ENCODE data around the gene CDH15. TPM values are rescaled to one million over a fixed set of nuclear protein-coding genes. Genes with fewer than 3 reads are reported as not detected.
"Not testable (repeated sequence)": the region's sequence is repeated elsewhere in the genome, so short reads cannot be mapped to it uniquely, and the experiment has no call there.

Gene CDH15
- polyA plus RNA-seq, 1 experiment = 0.07 TPM

DNA sequence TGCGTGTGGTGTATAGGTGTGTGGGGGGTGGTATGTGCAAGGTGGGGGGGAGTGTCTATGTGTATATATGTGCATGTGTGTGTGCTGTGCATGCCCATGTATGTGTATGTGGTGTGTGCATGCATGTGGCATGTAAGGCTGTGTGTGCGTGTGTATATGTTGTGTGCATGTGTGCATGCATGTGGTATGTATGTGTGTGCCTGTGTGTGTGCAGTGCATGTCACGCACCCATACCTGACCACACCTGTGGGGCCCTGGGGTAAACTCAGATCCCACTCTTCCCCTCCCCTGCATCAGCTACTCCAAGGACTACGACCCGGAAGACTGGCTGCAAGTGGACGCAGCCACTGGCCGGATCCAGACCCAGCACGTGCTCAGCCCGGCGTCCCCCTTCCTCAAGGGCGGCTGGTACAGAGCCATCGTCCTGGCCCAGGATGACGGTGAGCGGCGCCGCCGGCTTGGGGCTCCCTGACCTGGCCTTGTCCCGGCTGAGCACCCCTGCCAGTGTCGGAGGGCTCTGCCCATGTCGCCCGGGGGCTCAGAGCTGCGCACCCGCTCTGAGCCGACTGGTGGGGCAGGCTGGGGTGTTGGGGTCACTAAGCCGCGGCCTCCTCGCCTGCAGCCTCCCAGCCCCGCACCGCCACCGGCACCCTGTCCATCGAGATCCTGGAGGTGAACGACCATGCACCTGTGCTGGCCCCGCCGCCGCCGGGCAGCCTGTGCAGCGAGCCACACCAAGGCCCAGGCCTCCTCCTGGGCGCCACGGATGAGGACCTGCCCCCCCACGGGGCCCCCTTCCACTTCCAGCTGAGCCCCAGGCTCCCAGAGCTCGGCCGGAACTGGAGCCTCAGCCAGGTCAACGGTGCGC lies 19.7 kb downstream of the CDH15 start:
- H3K4me3 ChIP-seq (ENCODE audit: low read depth, low read length) = no peak overlapping the region; the same call in 1 of the 2 replicates
- DNase-seq (ENCODE audit: low read depth) = no peak
- H3K27me3 ChIP-seq (ENCODE audit: control insufficient read depth, insufficient read depth, low read length) = no peaks in the 10 kb centered on the region
- no peaks in the 10 kb centered on the region for H3K36me3 ChIP-seq (ENCODE audit: control insufficient read depth, insufficient read depth, low read length)
- POLR2A ChIA-PET = no interaction called here
- CTCF ChIA-PET = no interaction called here
- TF ChIP-seq, protein P1, sequence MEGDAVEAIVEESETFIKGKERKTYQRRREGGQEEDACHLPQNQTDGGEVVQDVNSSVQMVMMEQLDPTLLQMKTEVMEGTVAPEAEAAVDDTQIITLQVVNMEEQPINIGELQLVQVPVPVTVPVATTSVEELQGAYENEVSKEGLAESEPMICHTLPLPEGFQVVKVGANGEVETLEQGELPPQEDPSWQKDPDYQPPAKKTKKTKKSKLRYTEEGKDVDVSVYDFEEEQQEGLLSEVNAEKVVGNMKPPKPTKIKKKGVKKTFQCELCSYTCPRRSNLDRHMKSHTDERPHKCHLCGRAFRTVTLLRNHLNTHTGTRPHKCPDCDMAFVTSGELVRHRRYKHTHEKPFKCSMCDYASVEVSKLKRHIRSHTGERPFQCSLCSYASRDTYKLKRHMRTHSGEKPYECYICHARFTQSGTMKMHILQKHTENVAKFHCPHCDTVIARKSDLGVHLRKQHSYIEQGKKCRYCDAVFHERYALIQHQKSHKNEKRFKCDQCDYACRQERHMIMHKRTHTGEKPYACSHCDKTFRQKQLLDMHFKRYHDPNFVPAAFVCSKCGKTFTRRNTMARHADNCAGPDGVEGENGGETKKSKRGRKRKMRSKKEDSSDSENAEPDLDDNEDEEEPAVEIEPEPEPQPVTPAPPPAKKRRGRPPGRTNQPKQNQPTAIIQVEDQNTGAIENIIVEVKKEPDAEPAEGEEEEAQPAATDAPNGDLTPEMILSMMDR (IDR thresholded peaks at IDR 0.05; ENCODE audit: insufficient read depth, low read depth, low read length) = no peak

DNA sequence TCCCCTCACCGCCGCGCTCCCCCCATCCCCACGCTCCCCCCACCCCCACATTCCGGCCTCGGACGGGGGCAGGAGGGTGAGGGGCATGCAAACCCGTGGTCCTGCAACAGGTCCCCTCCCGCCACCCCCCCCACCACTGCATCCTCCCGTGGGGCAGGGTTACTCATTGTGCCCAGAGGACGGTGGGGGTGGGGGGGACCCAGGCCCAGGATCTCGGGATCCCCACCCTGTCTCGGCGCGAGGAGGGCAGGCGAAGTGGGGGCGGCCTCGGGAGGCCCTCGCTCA lies 20.3 kb downstream of the CDH15 start:
- H3K4me3 ChIP-seq (ENCODE audit: low read depth, low read length) = peak overlapping the region; percentile 50
- no peaks in the 10 kb centered on the region for H3K36me3 ChIP-seq (ENCODE audit: control insufficient read depth, insufficient read depth, low read length)
- ChIA-PET CTCF (no interaction called here), POLR2A (no interaction called here)
- no peaks in the 10 kb centered on the region for H3K27me3 ChIP-seq (ENCODE audit: control insufficient read depth, insufficient read depth, low read length)
- TF ChIP-seq, protein P1 (IDR thresholded peaks at IDR 0.05; ENCODE audit: insufficient read depth, low read depth, low read length) = no peak
- no peak for DNase-seq (ENCODE audit: low read depth)

DNA sequence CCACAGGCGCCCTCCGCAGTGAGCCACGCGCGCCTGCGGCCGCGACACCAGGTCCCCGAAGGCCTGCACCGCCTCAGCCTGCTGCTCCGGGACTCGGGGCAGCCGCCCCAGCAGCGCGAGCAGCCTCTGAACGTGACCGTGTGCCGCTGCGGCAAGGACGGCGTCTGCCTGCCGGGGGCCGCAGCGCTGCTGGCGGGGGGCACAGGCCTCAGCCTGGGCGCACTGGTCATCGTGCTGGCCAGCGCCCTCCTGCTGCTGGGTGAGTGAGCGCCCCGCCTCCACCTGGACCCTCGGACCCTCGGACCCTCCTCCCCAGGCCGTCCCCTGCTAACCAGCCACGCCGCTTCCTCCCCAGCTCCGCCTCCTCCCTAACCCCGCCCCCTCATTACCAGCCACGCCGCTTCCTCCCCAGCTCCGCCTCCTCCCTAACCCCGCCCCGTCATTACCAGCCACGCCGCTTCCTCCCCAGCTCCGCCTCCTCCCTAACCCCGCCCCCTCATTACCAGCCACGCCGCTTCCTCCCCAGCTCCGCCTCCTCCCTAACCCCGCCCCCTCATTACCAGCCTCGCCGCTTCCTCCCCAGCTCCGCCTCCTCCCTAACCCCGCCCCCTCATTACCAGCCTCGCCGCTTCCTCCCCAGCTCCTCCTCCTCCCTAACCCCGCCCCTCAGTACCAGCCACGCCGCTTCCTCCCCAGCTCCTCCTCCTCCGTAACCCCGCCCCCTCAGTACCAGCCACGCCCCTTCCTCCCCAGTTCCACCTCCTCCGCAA lies 20.8 kb downstream of the CDH15 start:
- H3K36me3 ChIP-seq (ENCODE audit: control insufficient read depth, insufficient read depth, low read length); H3K27me3 ChIP-seq (ENCODE audit: control insufficient read depth, insufficient read depth, low read length); POLR2A ChIA-PET: not testable (repeated sequence)
- DNase-seq (ENCODE audit: low read depth) = peak; percentile 24
- CTCF ChIA-PET = interaction anchor here (0.6 to 0.7 kb wide), 2 partner anchors 45 to 278 kb away, joined by 3 to 4 read pairs; no protein-coding TSS in a partner anchor
- peak overlapping the region; percentile 50 for H3K4me3 ChIP-seq (ENCODE audit: low read depth, low read length)

DNA sequence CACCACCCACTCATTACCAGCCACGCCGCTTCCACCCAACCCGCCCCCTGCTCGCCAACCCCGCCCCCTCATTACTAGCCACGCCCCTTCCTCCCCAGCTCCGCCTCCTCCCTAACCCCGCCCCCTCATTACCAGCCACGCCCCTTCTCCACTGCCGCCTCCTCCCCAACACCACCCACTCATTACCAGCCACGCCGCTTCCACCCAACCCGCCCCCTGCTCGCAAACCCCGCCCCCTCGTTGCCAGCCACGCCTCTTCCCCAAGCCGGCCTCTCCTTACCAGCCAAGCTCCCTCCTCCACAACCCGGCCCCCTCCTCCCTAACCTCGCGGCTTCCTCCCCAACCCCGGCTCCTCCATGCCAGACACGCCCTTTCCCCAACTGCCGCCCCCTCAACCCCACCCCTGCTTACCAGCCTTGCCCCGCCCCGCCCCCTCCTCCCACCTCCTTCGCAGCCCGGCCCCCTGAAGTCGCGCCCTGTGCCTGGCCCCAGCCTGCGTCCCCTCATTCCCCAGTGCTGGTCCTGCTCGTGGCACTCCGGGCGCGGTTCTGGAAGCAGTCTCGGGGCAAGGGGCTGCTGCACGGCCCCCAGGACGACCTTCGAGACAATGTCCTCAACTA lies 21.5 kb downstream of the CDH15 start:
- DNase-seq (ENCODE audit: low read depth) = no peak
- Histone ChIP-seq H3K36me3 (ENCODE audit: control insufficient read depth, insufficient read depth, low read length) (no peaks in the 10 kb centered on the region), H3K27me3 (ENCODE audit: control insufficient read depth, insufficient read depth, low read length) (no peaks in the 10 kb centered on the region), H3K4me3 (ENCODE audit: low read depth, low read length) (peak overlapping the region; percentile 5; the same call in 1 of the 2 replicates)
- ChIA-PET POLR2A (no interaction called here), CTCF (interaction anchor here (0.6 to 0.7 kb wide), 2 partner anchors 44 to 278 kb away, joined by 3 to 4 read pairs; no protein-coding TSS in a partner anchor)
- TF ChIP-seq, protein P1 (IDR thresholded peaks at IDR 0.05; ENCODE audit: insufficient read depth, low read depth, low read length) = no peak

DNA sequence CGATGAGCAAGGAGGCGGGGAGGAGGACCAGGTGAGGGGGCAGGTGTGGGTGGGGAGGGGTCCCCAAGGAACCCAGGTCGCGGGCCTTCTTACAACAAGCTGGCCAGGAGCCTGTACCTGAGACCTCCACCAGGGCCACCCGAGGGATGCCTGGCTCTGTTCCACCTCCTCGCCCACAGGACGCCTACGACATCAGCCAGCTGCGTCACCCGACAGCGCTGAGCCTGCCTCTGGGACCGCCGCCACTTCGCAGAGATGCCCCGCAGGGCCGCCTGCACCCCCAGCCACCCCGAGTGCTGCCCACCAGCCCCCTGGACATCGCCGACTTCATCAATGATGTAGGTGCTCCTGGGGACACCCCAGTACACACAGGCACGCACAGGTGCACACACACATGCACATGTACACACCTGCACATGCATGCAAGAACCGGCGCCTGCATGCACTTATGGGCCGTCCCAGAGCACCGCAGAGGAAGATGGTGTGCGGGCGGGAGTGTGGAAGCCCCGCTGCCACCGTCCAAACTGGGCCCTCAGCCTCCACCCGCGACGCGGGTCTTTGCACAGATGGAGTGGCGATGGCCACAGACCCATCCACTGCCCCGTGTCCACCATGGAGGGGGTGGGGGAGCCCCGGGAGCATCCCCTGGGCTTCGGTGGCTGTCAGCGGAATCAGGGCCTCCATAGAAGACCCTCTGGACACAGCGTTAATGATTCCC lies 22.2 kb downstream of the CDH15 start:
- Histone ChIP-seq H3K27me3 (ENCODE audit: control insufficient read depth, insufficient read depth, low read length) (no peaks in the 10 kb centered on the region), H3K36me3 (ENCODE audit: control insufficient read depth, insufficient read depth, low read length) (no peaks in the 10 kb centered on the region), H3K4me3 (ENCODE audit: low read depth, low read length) (no peak overlapping the region)
- CTCF ChIA-PET = no interaction called here
- POLR2A ChIA-PET = no interaction called here
- TF ChIP-seq, protein P1 (IDR thresholded peaks at IDR 0.05; ENCODE audit: insufficient read depth, low read depth, low read length) = no peak
- no peak for DNase-seq (ENCODE audit: low read depth)
